ENCODE measurements around the gene RAB6B. TPM values are rescaled to one million over a fixed set of nuclear protein-coding genes. Genes with fewer than 3 reads are reported as not detected.

Gene RAB6B
- total and polyA plus RNA-seq, 2 of the 4 experiments (the other 2 are of a cell fraction), result 0.18 to 1.2 TPM

- in situ Hi-C loops (cut with MboI; ENCODE audit: low sequenced_read_pairs) (loop anchor here (10.0 to 25.0 kb wide), 2 partner anchors 113 to 1190 kb away; no protein-coding TSS in a partner anchor), intact Hi-C loops (cut with micrococcal nuclease) (loop anchor here (1.0 to 5.0 kb wide), 2 partner anchors 108 to 1195 kb away; no protein-coding TSS in a partner anchor), dilution Hi-C loops (cut with HindIII; ENCODE audit: low sequenced_read_pairs, unreplicated experiment) (no loop called here)
- Histone ChIP-seq H3K18ac (ENCODE audit: low read depth, low read length) (no peak overlapping the region), H2AFZ (replicated peaks; ENCODE audit: low read length, poor library complexity) (peak overlapping the region; percentile 90), H2BK5ac (ENCODE audit: low read depth, low read length, poor library complexity, severe bottlenecking) (no peak overlapping the region), H3K4ac (ENCODE audit: low read depth, low read length) (peak overlapping the region; percentile 33; the same call in 1 of the 2 replicates), H2BK20ac (ENCODE audit: low read depth, low read length) (peak overlapping the region; percentile 66; the same call in 1 of the 2 replicates), H3K56ac (ENCODE audit: extremely low read depth, insufficient read depth, low read length) (no peak overlapping the region), H3K9me1 (ENCODE audit: insufficient read depth, low read length) (peaks cover 3% of the 10 kb centered on the region; the same call in 1 of the 2 replicates), H3K27me3 (ENCODE audit: control insufficient read depth, insufficient read depth, low read length) (no peaks in the 10 kb centered on the region; the same call in 1 of the 2 replicates), H3K14ac (replicated peaks; ENCODE audit: low read depth, low read length) (no peak overlapping the region), H3K27ac (ENCODE audit: insufficient read depth, low read length) (no peak overlapping the region; the same call in 1 of the 2 replicates), H4K91ac (ENCODE audit: insufficient read depth, low read depth, low read length) (peak overlapping the region; percentile 31; the same call in 1 of the 2 replicates), H3K36me3 (ENCODE audit: control insufficient read depth, insufficient read depth, low read length) (no peaks in the 10 kb centered on the region), H3K4me3 (ENCODE audit: insufficient read depth, low read depth, low read length) (peak overlapping the region; percentile 51), H2AK5ac (ENCODE audit: low read depth, low read length) (peak overlapping the region; percentile 96), H2AK9ac (replicated peaks; ENCODE audit: low read depth, low read length, poor library complexity) (peak overlapping the region; percentile 57), H3K9ac (ENCODE audit: low read depth, low read length) (no peak overlapping the region; the same call in 1 of the 2 replicates), H3K79me1 (ENCODE audit: low read depth in 1 of 2, low read length in 2 of 2) (no peaks in the 10 kb centered on the region), H3K4me1 (ENCODE audit: control insufficient read depth, insufficient read depth, low read length) (peaks cover under 1% of the 10 kb centered on the region), H3K23ac (ENCODE audit: low read depth, low read length) (0 out of 2 replicates have a peak overlapping the region, but pooled peaks have one; percentile 29), H2BK15ac (ENCODE audit: low read depth, low read length) (peak overlapping the region; percentile 41; the same call in 1 of the 3 replicates), H3K9me3 (ENCODE audit: control insufficient read depth, insufficient read depth, low read length) (no peaks in the 10 kb centered on the region), H3K4me2 (ENCODE audit: low read depth, low read length) (peak overlapping the region; percentile 85), H4K8ac (ENCODE audit: low read depth in 2 of 2, low read length in 2 of 2) (peak overlapping the region in 1 of 2 experiments; percentile 31; a peak in 1 of 4 replicates), H4K5ac (ENCODE audit: low read depth, low read length) (no peak overlapping the region), H4K20me1 (ENCODE audit: insufficient read depth, low read length) (no peaks in the 10 kb centered on the region), H2BK120ac (ENCODE audit: low read depth, low read length) (peak overlapping the region; percentile 79)
- no TSS peak for BruUV-seq (replicated peaks)
- POLR2A ChIA-PET (ENCODE audit: unreplicated experiment), result no interaction called here
- CTCF ChIA-PET, result interaction anchor here (0.6 to 2.1 kb wide), 4 partner anchors 22 to 270 kb away, joined by 3 to 8 read pairs (median 3); no protein-coding TSS in a partner anchor
- TF ChIP-seq SMC3 (IDR thresholded peaks at IDR 0.05; ENCODE audit: low read depth, low read length) (peak; percentile 52), CTCF (conservative IDR thresholded peaks at IDR 0.05; ENCODE audit: low read depth, low read length) (peak; percentile 71), RAD21 (IDR thresholded peaks at IDR 0.05; ENCODE audit: low read length) (peak; percentile 44), MAZ (IDR thresholded peaks at IDR 0.05; ENCODE audit: borderline replicate concordance, low read depth, low read length) (peak; percentile 63; the same call in 1 of the 2 replicates), NFE2L2 (IDR thresholded peaks at IDR 0.05; ENCODE audit: low read depth, low read length) (no peak)
- WGBS, 2 experiments (ENCODE audit: extremely low coverage in 2 of 2, insufficient read length in 1 of 2), result 0% methylated on average over 11 of the region's 51 CpGs; no CpG with 5 or more reads in 1 of the 2 experiments
- ATAC-seq (ENCODE audit: low read depth), result peak; percentile 87
- no peak for DNase-seq
Measured at GRCh38 chr3:133927540-133928066, 31.9 kb upstream of the RAB6B start.
